ENCODE measurements around the gene LCE2D. TPM values are rescaled to one million over a fixed set of nuclear protein-coding genes. Genes with fewer than 3 reads are reported as not detected.

LCE2D gene
- total and polyA plus RNA-seq, 2 experiments from 2014 or later, result not detected

GRCh38 chr1:152679459-152679858 is 16.3 kb downstream of the LCE2D start (continued):
- no peak for TF ChIP-seq ETS1 (IDR thresholded peaks at IDR 0.05)
- TF ChIP-seq REST (IDR thresholded peaks at IDR 0.05; ENCODE audit: unreplicated experiment), result no peak
- no peak for TF ChIP-seq STAT1 (IDR thresholded peaks at IDR 0.05; ENCODE audit: unreplicated experiment)
- no peak for TF ChIP-seq CTCF (conservative IDR thresholded peaks at IDR 0.05; ENCODE audit: low read depth in 2 of 2)
- no peak for TF ChIP-seq POLR2AphosphoS5 (IDR thresholded peaks at IDR 0.05; ENCODE audit: low read depth)
- no peak for TF ChIP-seq EZH2 (IDR thresholded peaks at IDR 0.05; ENCODE audit: low read depth, unreplicated experiment)
- no peak for TF ChIP-seq JUNB (IDR thresholded peaks at IDR 0.05; ENCODE audit: unreplicated experiment)

- Mint-ChIP-seq H3K27ac (no peak overlapping the region), H3K4me1 (no peaks in the 10 kb centered on the region), H3K4me3 (no peak overlapping the region), H3K27me3 (ENCODE audit: insufficient read depth, low read depth, poor library complexity) (no peaks in the 10 kb centered on the region), H3K9me3 (no peaks in the 10 kb centered on the region), H3K36me3 (ENCODE audit: low read depth) (no peaks in the 10 kb centered on the region)
- H3K36me3 ChIP-seq (ENCODE audit: insufficient read depth), result no peaks in the 10 kb centered on the region
- H4K20me1 ChIP-seq (replicated peaks; ENCODE audit: insufficient read depth), result no peaks in the 10 kb centered on the region
- no peaks in the 10 kb centered on the region for H3K9me2 ChIP-seq (ENCODE audit: insufficient read depth)
- no peak overlapping the region for H2AFZ ChIP-seq
- H3K27ac ChIP-seq (ENCODE audit: low read depth), result no peak overlapping the region
- no peak for DNase-seq (ENCODE audit: low spot score)
- H3K4me2 ChIP-seq, result no peak overlapping the region
- no peak overlapping the region for H3K4me3 ChIP-seq
- ATAC-seq, result no peak
- H3F3A ChIP-seq (replicated peaks; ENCODE audit: low read depth), result no peaks in the 10 kb centered on the region
- H3K79me2 ChIP-seq (replicated peaks; ENCODE audit: insufficient read depth), result no peaks in the 10 kb centered on the region
- H3K27me3 ChIP-seq (ENCODE audit: insufficient read depth), result no peaks in the 10 kb centered on the region
- H3K4me1 ChIP-seq (ENCODE audit: insufficient read depth), result no peaks in the 10 kb centered on the region
- TF ChIP-seq ZNF331 (CRISPR knock-in tag; IDR thresholded peaks at IDR 0.05; ENCODE audit: low read depth) (no peak), EZH2 (IDR thresholded peaks at IDR 0.05; ENCODE audit: low read depth, unreplicated experiment) (no peak), ZNF114 (CRISPR knock-in tag; IDR thresholded peaks at IDR 0.05) (no peak), EZH2phosphoT487 (IDR thresholded peaks at IDR 0.05; ENCODE audit: unreplicated experiment) (no peak), CREB1 (CRISPR knock-in tag; IDR thresholded peaks at IDR 0.05; ENCODE audit: low read depth) (no peak), CTCF (conservative IDR thresholded peaks at IDR 0.05; ENCODE audit: low read depth in 2 of 2) (no peak), NANOG (IDR thresholded peaks at IDR 0.05; ENCODE audit: borderline replicate concordance) (no peak)
Measured at GRCh38 chr1:152681616-152682015, 18.4 kb downstream of the LCE2D start.

Data from GM23338 (cell line).